H9 (cell line): Measurements from ENCODE around the gene COMTD1. TPM values are rescaled to one million over a fixed set of nuclear protein-coding genes. Genes with fewer than 3 reads are reported as not detected.

ENCODE experiments used
- DNase-seq: peaks from one replicate; pipeline ENCODE4 v3.0.0-alpha.2; 2017
- H2AFZ ChIP-seq: one replicate; pipeline ENCODE4 v1.6.1; 2013; ENCODE audit warnings: mild to moderate bottlenecking, low read length, control low read depth, moderate library complexity
- H2AK5ac ChIP-seq: 2 replicates; pipeline ENCODE4 v1.6.1; 2013; ENCODE audit warnings: low read length, control low read depth, mixed read lengths; ENCODE audit not compliant: insufficient read length
- H2BK120ac ChIP-seq: one replicate; pipeline ENCODE4 v1.6.1; 2013; ENCODE audit warnings: low read depth, mild to moderate bottlenecking, low read length, control low read depth, inconsistent platforms; ENCODE audit not compliant: poor library complexity, severe bottlenecking
- H2BK12ac ChIP-seq: 2 replicates; pipeline ENCODE4 v1.6.1; 2013; ENCODE audit warnings: low read length, control low read depth, mixed read lengths, low read depth; ENCODE audit not compliant: insufficient read length
- H2BK15ac ChIP-seq: 2 replicates; pipeline ENCODE4 v1.6.1; 2013; ENCODE audit warnings: low read depth, low read length, control low read depth
- H2BK20ac ChIP-seq: one replicate; pipeline ENCODE4 v1.6.1; 2013; ENCODE audit warnings: low read depth, mild to moderate bottlenecking, low read length, control low read depth, inconsistent platforms; ENCODE audit not compliant: poor library complexity, severe bottlenecking
- H2BK5ac ChIP-seq: 2 replicates; pipeline ENCODE4 v1.6.1; 2013; ENCODE audit warnings: low read length, control low read depth, mixed read lengths; ENCODE audit not compliant: insufficient read length
- H3K14ac ChIP-seq: 2 replicates; pipeline ENCODE4 v1.6.1; 2013; ENCODE audit warnings: low read length, control low read depth; ENCODE audit not compliant: insufficient read depth
- H3K18ac ChIP-seq: 2 replicates; pipeline ENCODE4 v1.6.1; 2013; ENCODE audit warnings: low read depth, mild to moderate bottlenecking, mixed read lengths, low read length, control low read depth; ENCODE audit not compliant: insufficient read length
- H3K23ac ChIP-seq: 2 replicates; pipeline ENCODE4 v1.6.1; 2013; ENCODE audit warnings: low read length, control low read depth, mixed read lengths, low read depth; ENCODE audit not compliant: insufficient read length
- H3K23me2 ChIP-seq: 2 replicates; pipeline ENCODE4 v1.6.1; 2013; ENCODE audit warnings: low read depth, mild to moderate bottlenecking, mixed read lengths, low read length, control low read depth; ENCODE audit not compliant: insufficient read length, poor library complexity, severe bottlenecking
- H3K27ac ChIP-seq: 2 replicates; pipeline ENCODE4 v1.5.1; 2013; ENCODE audit warnings: low read length, control low read depth, mixed read lengths, low read depth; ENCODE audit not compliant: insufficient read length
- H3K27me3 ChIP-seq: 2 replicates; pipeline ENCODE4 v1.6.1; 2013; ENCODE audit warnings: low read length, control low read depth, inconsistent platforms; ENCODE audit not compliant: insufficient read depth
- H3K4ac ChIP-seq: 2 replicates; pipeline ENCODE4 v1.6.1; 2013; ENCODE audit warnings: low read depth, mild to moderate bottlenecking, control low read depth, inconsistent platforms, low read length, moderate library complexity
- H3K4me1 ChIP-seq: 2 replicates; pipeline ENCODE4 v1.6.1; 2013; ENCODE audit warnings: low read length, control low read depth, inconsistent platforms; ENCODE audit not compliant: insufficient read depth
- H3K4me2 ChIP-seq: 2 replicates; pipeline ENCODE4 v1.6.1; 2013; ENCODE audit warnings: low read length, control low read depth, mixed read lengths; ENCODE audit not compliant: insufficient read length, insufficient read depth
- H3K56ac ChIP-seq: 2 replicates; pipeline ENCODE4 v1.6.1; 2013; ENCODE audit warnings: low read depth, mild to moderate bottlenecking, mixed read lengths, low read length, control low read depth; ENCODE audit not compliant: insufficient read length
- H3K79me1 ChIP-seq: 2 replicates; pipeline ENCODE4 v1.6.1; 2013; ENCODE audit warnings: low read depth, mild to moderate bottlenecking, moderate library complexity, low read length, control low read depth, inconsistent platforms; ENCODE audit not compliant: insufficient read depth, poor library complexity, severe bottlenecking
- H3K79me2 ChIP-seq: 2 replicates; pipeline ENCODE4 v1.6.1; 2013; ENCODE audit warnings: low read length, control low read depth, inconsistent platforms; ENCODE audit not compliant: insufficient read depth
- H3K9ac ChIP-seq: 2 replicates; pipeline ENCODE4 v1.6.1; 2013; ENCODE audit warnings: low read length, control low read depth, mixed read lengths; ENCODE audit not compliant: insufficient read length; ENCODE audit errors: extremely low read depth
- H3K9me3 ChIP-seq: one replicate; pipeline ENCODE4 v1.6.1; 2013; ENCODE audit warnings: low read depth, low read length, inconsistent platforms; ENCODE audit not compliant: control insufficient read depth
- H3T11ph ChIP-seq: one replicate; pipeline ENCODE4 v1.6.1; 2013; ENCODE audit warnings: mild to moderate bottlenecking, low read length, control low read depth, inconsistent platforms
- H4K20me1 ChIP-seq: one replicate; pipeline ENCODE4 v1.6.1; 2013; ENCODE audit not compliant: control insufficient read depth, insufficient read length, insufficient read depth
- H4K5ac ChIP-seq: 2 replicates; pipeline ENCODE4 v1.6.1; 2013; ENCODE audit warnings: low read depth, mild to moderate bottlenecking, mixed read lengths, low read length, control low read depth; ENCODE audit not compliant: insufficient read length
- H4K8ac ChIP-seq: replicated peaks from 2 replicates; pipeline ENCODE4 v1.6.1; 2013; ENCODE audit warnings: low read length, control low read depth, mixed read lengths, low read depth; ENCODE audit not compliant: insufficient read length
- H4K91ac ChIP-seq: 2 replicates; pipeline ENCODE4 v1.6.1; 2013; ENCODE audit warnings: low read depth, mild to moderate bottlenecking, moderate library complexity, mixed read lengths, low read length, control low read depth; ENCODE audit not compliant: insufficient read length
- H3K27ac Mint-ChIP-seq, 3 experiments: 2 replicates in 2 of 3; 3 replicates in 1 of 3; pipeline ENCODE4 v1.8.0; 2020 to 2021; ENCODE audit warnings: mixed read lengths in 3 of 3, mild to moderate bottlenecking in 1 of 3, moderate library complexity in 1 of 3
- H3K27me3 Mint-ChIP-seq: 2 replicates; pipeline ENCODE4 v1.8.0; 2021; ENCODE audit warnings: low read depth, mild to moderate bottlenecking, moderate library complexity, mixed read lengths
- H3K36me3 Mint-ChIP-seq, 3 experiments: 2 replicates in 2 of 3; 3 replicates in 1 of 3; pipeline ENCODE4 v1.8.0; 2020 to 2021; ENCODE audit warnings: low read depth in 3 of 3, mixed read lengths in 3 of 3; ENCODE audit not compliant: insufficient read depth in 1 of 3
- H3K4me1 Mint-ChIP-seq, 2 experiments: 2 replicates each; pipeline ENCODE4 v1.8.0; 2020; ENCODE audit warnings: mixed read lengths in 2 of 2
- H3K4me3 Mint-ChIP-seq, 2 experiments: 2 replicates in 1 of 2; 3 replicates in 1 of 2; pipeline ENCODE4 v1.8.0; 2020 to 2021; ENCODE audit warnings: mild to moderate bottlenecking in 2 of 2, mixed read lengths in 2 of 2, moderate library complexity in 1 of 2
- H3K9me3 Mint-ChIP-seq, 2 experiments: 2 replicates in 1 of 2; 3 replicates in 1 of 2; pipeline ENCODE4 v1.8.0; 2020; ENCODE audit warnings: mild to moderate bottlenecking in 2 of 2, mixed read lengths in 2 of 2, moderate library complexity in 1 of 2
- WGBS: extraction: QIAGEN DNeasy Blood & Tissue Kit; methylation state at CpG from one replicate; pipeline ENCODE4 v1.1.7; 2013; ENCODE audit warnings: missing lambda C conversion rate, low lambda C conversion rate, mixed read lengths; ENCODE audit not compliant: insufficient read length; ENCODE audit errors: extremely low coverage; 5-methylcytosine and 5-hydroxymethylcytosine counted together
- total RNA-seq: library from RNA; stranded (reverse); gene quantifications from 2 replicates; pipeline ENCODE4 v1.2.1, GENCODE V29; 2021
- TF ChIP-seq, protein P1 (sequence below): fragments of 200-600 bp; sonication (generic); conservative IDR thresholded peaks from 3 replicates; pipeline ENCODE4 v1.8.0; 2021; ENCODE audit warnings: antibody characterized with exemption, mild to moderate bottlenecking

COMTD1 gene
- total RNA-seq, 1 experiment from 2014 or later = 28.3 TPM

DNA sequence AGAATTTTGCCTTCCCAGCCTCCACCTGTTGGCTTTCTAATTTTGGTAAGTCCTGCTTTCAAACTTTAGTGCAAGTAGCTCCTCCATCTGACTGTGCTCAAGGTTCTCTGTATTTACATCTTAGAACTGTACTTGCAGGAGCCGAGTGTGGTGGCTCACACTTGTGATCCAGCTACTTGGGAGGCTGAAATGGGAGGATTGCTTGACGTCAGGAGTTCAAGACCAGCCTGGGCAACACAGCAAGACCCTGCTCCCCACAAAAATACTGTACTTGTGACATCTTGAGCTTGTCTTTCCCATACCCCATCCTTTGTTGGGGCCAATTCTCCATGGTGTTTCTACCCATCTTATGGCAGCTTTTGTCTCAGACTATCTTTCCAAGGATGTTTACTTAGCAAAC is 29.8 kb downstream of the COMTD1 start:
- Histone ChIP-seq H4K20me1 (no peaks in the 10 kb centered on the region), H2BK20ac (no peak overlapping the region), H3K23me2 (no peaks in the 10 kb centered on the region), H2BK12ac (no peak overlapping the region), H2BK5ac (no peak overlapping the region), H2AFZ (no peak overlapping the region), H3K27ac (no peak overlapping the region), H3K4me2 (no peak overlapping the region), H3K9me3 (no peaks in the 10 kb centered on the region), H4K91ac (no peak overlapping the region), H4K8ac (no peak overlapping the region), H3K4ac (no peak overlapping the region), H3T11ph (no peak overlapping the region), H3K27me3 (no peaks in the 10 kb centered on the region), H3K79me1 (no peaks in the 10 kb centered on the region), H3K9ac (no peak overlapping the region), H3K79me2 (peaks cover under 1% of the 10 kb centered on the region; the same call in 1 of the 2 replicates), H3K18ac (no peak overlapping the region), H3K56ac (no peak overlapping the region), H3K4me1 (peaks cover 17% of the 10 kb centered on the region), H3K23ac (no peak overlapping the region), H2BK15ac (no peak overlapping the region), H2BK120ac (no peak overlapping the region), H3K14ac (no peak overlapping the region), H4K5ac (no peak overlapping the region), H2AK5ac (no peak overlapping the region)
- Mint-ChIP-seq H3K27ac (peak overlapping the region in 1 of 3 experiments; percentile 1; a peak in 1 of 7 replicates), H3K27me3 (peaks cover 3% of the 10 kb centered on the region; the same call in 1 of the 2 replicates), H3K36me3 (no peaks in the 10 kb centered on the region; a peak in 2 of 7 replicates), H3K9me3 (no peaks in the 10 kb centered on the region), H3K4me3 (no peak overlapping the region), H3K4me1 (peaks cover 25% of the 10 kb centered on the region in 2 experiments)
- DNase-seq = no peak
- TF ChIP-seq, protein P1, sequence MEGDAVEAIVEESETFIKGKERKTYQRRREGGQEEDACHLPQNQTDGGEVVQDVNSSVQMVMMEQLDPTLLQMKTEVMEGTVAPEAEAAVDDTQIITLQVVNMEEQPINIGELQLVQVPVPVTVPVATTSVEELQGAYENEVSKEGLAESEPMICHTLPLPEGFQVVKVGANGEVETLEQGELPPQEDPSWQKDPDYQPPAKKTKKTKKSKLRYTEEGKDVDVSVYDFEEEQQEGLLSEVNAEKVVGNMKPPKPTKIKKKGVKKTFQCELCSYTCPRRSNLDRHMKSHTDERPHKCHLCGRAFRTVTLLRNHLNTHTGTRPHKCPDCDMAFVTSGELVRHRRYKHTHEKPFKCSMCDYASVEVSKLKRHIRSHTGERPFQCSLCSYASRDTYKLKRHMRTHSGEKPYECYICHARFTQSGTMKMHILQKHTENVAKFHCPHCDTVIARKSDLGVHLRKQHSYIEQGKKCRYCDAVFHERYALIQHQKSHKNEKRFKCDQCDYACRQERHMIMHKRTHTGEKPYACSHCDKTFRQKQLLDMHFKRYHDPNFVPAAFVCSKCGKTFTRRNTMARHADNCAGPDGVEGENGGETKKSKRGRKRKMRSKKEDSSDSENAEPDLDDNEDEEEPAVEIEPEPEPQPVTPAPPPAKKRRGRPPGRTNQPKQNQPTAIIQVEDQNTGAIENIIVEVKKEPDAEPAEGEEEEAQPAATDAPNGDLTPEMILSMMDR = no peak
- WGBS = no CpG with 5 or more reads among the region's 2 CpGs
